AG10803 (cell line): ENCODE results near the gene FAM120C.

Experiments used
- DNase-seq: peaks from one replicate; pipeline ENCODE4 v3.0.0; 2010; ENCODE audit warnings: low read depth
- H3K4me3 ChIP-seq: 2 replicates; pipeline ENCODE4 v1.5.1; 2011; ENCODE audit warnings: mild to moderate bottlenecking, low read length, control low read depth
- TF ChIP-seq, protein P1 (sequence below): conservative IDR thresholded peaks from 2 replicates; pipeline ENCODE4 v1.5.1; 2011; ENCODE audit warnings: mild to moderate bottlenecking, low read length, control low read depth, inconsistent platforms

The FAM120C gene

DNA sequence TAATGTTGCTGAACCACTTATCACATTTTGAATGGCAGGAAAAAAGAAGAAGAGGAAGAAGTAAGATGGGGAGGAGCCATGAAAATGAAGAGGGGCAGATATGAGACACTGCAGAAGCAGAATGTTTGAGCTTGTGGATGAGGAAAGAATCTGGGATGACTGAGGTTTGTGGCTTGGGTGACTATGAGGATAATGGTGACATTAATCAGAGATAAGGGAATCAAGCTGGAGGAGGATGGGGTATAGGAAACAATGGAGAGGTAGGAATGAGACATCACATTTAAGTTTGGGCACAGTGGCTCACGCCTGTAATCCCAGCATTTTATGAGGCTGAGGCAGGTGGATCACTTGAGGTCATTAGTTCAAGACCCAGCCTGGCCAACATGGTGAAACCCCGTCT is 119.7 kb downstream of the FAM120C start:
- no peak overlapping the region for H3K4me3 ChIP-seq
- TF ChIP-seq, protein P1, sequence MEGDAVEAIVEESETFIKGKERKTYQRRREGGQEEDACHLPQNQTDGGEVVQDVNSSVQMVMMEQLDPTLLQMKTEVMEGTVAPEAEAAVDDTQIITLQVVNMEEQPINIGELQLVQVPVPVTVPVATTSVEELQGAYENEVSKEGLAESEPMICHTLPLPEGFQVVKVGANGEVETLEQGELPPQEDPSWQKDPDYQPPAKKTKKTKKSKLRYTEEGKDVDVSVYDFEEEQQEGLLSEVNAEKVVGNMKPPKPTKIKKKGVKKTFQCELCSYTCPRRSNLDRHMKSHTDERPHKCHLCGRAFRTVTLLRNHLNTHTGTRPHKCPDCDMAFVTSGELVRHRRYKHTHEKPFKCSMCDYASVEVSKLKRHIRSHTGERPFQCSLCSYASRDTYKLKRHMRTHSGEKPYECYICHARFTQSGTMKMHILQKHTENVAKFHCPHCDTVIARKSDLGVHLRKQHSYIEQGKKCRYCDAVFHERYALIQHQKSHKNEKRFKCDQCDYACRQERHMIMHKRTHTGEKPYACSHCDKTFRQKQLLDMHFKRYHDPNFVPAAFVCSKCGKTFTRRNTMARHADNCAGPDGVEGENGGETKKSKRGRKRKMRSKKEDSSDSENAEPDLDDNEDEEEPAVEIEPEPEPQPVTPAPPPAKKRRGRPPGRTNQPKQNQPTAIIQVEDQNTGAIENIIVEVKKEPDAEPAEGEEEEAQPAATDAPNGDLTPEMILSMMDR, result no peak
- DNase-seq, result no peak

DNA sequence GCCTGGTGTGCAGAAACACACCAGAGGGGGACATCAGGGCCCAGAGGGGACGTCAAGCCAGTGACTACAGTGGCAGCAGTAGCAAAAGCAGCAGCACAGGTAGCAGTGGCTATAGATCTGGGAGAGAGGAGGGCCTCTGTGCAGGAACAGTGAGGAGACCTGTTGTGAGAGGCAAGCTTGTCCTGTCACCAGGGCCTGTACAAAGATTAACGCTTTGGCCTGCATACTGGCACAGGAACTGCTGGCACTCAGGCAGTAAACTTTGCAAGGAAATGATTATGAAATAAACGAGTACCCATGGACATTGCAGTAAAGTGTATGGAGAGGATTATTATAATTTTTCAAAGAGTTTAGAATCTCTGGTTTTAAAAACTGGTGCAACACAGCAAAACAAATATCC is 133.3 kb downstream of the FAM120C start:
- H3K4me3 ChIP-seq, result no peak overlapping the region
- no peak for DNase-seq
- TF ChIP-seq, protein P1, result no peak

DNA sequence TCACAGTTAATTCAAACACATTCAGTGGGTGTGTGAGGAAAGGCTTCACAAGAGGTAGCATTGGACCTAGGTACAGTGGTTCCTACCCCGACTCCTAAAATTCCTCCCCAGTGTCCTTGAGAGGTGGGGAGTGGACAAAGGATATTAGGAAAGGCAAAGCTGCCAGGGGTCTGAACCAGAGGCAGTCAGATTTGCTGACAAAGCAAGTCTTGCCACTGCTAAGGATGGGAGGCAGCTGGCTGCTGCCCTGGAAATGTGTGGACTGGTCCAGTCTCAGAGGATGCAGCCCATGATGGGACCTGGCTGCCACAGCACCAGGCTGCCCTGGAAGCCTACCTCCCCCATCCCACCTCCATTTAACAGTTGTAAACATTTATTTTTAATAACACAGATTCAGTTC is 134.6 kb downstream of the FAM120C start:
- TF ChIP-seq, protein P1, result no peak
- H3K4me3 ChIP-seq, result no peak overlapping the region
- no peak for DNase-seq

DNA sequence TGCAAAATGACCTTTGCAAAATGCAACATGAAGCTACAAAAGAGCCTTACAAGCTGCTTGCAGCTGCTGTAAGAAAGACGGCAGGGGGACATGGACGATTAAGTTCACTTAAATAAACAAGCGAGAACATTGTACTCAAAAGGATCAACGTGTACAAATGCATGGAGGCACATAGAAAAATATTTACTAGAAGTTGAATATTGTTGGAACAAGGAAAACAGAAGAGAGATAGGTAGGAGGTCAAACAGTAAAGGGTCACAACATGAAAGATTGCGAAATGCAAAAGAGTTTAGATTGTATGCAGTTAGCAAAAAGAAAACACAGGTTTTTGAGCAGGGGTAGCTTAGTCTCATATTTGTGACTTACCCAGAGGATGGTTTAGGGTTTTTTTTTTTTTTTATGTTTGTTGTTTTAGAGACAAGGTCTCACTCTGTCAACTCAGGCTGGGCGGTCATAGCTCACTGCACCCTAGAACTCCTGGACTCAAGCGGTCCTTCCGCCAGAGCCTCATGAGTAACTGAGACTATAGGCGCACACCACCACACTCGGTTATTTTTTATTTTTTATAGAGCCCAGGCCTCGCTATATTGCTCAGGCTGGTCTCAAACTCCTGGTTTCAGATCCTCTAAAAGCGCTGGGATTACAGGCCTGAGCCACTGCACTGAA is 137.4 kb downstream of the FAM120C start:
- TF ChIP-seq, protein P1, result no peak
- H3K4me3 ChIP-seq, result no peak overlapping the region
- no peak for DNase-seq

DNA sequence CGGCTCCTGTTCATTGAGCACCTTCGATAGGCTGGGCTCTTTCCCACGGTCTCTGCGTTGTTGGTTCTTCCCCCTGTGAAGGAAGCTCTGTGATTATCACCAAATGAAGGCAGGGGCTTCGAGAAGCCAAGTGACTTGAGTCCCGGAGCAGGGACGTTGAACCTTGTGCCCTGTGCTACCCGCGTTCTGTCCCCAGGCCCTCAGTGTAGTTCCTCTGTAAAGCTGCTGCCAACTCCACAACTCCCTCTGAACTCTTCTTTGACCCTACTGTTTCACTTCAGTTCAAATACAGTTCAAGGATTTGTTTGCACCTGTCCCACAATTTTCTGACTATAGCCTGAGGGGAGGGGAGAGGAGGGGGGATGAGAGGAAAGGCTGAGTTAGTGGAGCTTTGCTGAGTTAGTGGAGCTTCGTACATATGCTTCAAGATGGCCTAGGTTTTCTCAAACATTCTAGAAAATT is 138.1 kb downstream of the FAM120C start:
- no peak for DNase-seq
- H3K4me3 ChIP-seq, result peak overlapping the region; percentile 65
- TF ChIP-seq, protein P1, result no peak

DNA sequence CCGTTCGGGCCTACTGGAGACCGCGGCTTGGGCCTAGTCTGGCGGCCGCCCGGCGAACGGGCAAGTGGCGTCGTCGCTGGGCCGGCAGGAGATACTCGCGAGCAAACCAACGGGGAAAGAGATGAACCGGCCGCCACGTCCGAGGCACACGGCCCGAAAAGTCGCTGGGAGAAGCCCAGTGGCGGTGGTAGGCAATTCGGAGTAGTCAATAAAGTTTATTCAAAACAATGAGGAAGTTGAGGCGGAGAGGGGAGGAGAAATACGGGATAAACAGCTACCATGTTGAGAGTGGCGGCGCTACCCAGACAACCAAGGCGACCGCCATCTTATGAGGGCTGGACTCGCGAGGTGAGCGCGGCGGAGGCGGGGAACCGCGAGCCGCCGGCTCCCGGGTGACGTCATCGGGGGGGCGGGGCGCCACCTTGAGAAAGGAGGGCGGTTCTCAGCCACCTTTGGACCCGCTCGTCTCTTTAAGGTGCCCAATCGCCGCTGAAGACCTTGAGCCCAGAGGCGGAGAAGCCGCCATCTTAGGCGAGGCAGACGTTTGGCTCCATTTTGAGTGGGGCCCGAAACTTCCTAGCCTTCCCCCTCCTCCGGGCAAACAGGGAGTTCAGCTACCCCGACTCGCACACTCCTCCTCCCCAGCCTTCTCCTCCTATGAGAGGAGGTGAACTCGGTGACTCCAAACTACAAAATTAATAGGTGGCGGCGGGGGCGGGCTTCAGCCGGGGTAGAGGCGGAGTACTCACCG is 138.8 kb downstream of the FAM120C start, which contains the start of gene PHF8:
TSS of gene PHF8 (minus strand) at position 348 of the 751 bp plus-strand sequence. CDS start 1,745 bp downstream, outside the sequence.
- TF ChIP-seq, protein P1, result no peak
- peak within 1 kb of the TSS; percentile 73 for H3K4me3 ChIP-seq
- DNase-seq, result peak; percentile 92
